Measurements from ENCODE around the gene DAND5.
"Not testable (repeated sequence)": the region's sequence is repeated elsewhere in the genome, so short reads cannot be mapped to it uniquely, and the experiment has no call there.

DNA sequence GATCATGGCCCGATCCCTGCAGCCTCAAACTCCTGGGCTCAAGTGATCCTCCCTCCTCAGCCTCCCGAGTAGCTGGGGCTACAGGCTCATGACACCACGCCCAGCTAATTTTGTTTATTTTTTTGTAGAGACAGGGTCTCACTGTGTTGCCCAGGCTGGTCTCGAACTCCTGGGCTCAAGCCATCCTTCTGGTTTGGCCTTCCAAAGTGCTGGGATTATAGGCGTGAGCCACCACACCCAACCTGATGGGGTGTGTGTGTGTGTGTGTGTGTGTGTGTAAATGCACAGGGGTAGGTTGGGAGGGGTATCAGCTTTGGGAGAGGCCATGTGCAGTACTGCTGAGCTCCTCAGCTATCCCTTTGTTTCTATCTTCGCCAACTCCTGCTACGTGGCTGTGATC, 6.7 kb downstream of the DAND5 start:
- TF ChIP-seq, protein P1, sequence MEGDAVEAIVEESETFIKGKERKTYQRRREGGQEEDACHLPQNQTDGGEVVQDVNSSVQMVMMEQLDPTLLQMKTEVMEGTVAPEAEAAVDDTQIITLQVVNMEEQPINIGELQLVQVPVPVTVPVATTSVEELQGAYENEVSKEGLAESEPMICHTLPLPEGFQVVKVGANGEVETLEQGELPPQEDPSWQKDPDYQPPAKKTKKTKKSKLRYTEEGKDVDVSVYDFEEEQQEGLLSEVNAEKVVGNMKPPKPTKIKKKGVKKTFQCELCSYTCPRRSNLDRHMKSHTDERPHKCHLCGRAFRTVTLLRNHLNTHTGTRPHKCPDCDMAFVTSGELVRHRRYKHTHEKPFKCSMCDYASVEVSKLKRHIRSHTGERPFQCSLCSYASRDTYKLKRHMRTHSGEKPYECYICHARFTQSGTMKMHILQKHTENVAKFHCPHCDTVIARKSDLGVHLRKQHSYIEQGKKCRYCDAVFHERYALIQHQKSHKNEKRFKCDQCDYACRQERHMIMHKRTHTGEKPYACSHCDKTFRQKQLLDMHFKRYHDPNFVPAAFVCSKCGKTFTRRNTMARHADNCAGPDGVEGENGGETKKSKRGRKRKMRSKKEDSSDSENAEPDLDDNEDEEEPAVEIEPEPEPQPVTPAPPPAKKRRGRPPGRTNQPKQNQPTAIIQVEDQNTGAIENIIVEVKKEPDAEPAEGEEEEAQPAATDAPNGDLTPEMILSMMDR (IDR thresholded peaks at IDR 0.05; ENCODE audit: borderline replicate concordance, extremely low read depth, low read length, poor library complexity, severe bottlenecking): not testable (repeated sequence)
- TF ChIP-seq EZH2 (IDR thresholded peaks at IDR 0.05; ENCODE audit: borderline replicate concordance, low read depth, low read length, severe bottlenecking): not testable (repeated sequence)

Measured in DND-41 (cell line).